HEK293 (cell line): ENCODE measurements around the gene GORAB.

Source experiments
- CTCF ChIA-PET: fragments of 350-600 bp; formaldehyde crosslinking; extraction: SDS; loops from one replicate; lab custom pipeline; 2021; ENCODE audit warnings: antibody characterized with exemption; lab: Yijun Ruan, JAX
- POLR2A ChIA-PET: fragments of 300-600 bp; formaldehyde crosslinking; extraction: SDS; loops from one replicate; lab custom pipeline; 2020; ENCODE audit warnings: antibody characterized with exemption, inconsistent platforms; lab: Yijun Ruan, JAX
- H3K27ac ChIP-seq: fragments of 200-500 bp; sonication (Bioruptor generic); 2 replicates; pipeline ENCODE4 v1.5.1; 2014; ENCODE audit warnings: low read depth, low read length, control low read depth, inconsistent platforms; ENCODE audit errors: extremely low read depth
- H3K36me3 ChIP-seq, 2 experiments: fragments of 200-500 bp in 1 of 2; sonication (Bioruptor generic) in 1 of 2; 1 replicate in 1 of 2; 2 replicates in 1 of 2; pipeline ENCODE4 v1.5.1; 2014 to 2017; ENCODE audit warnings: inconsistent platforms in 2 of 2, low read length in 2 of 2; ENCODE audit not compliant: control insufficient read depth in 2 of 2, insufficient read depth in 1 of 2
- H3K4me1 ChIP-seq: fragments of 200-500 bp; sonication (Bioruptor generic); 2 replicates; pipeline ENCODE4 v1.5.1; 2014; ENCODE audit warnings: mild to moderate bottlenecking, low read length, inconsistent platforms; ENCODE audit not compliant: control insufficient read depth, insufficient read depth
- H3K4me3 ChIP-seq: 2 replicates; pipeline ENCODE4 v1.5.1; 2011; ENCODE audit warnings: low read depth, mild to moderate bottlenecking, control low read depth, low read length, moderate library complexity
- H3K9me3 ChIP-seq: fragments of 200-500 bp; sonication (Bioruptor generic); 2 replicates; pipeline ENCODE4 v1.5.1; 2014; ENCODE audit warnings: low read depth, low read length, inconsistent platforms; ENCODE audit not compliant: control insufficient read depth, insufficient read depth
- CTCF ChIP-seq: fragments of 450-650 bp; formaldehyde crosslinking; IDR thresholded peaks from 2 replicates; pipeline ENCODE4 v1.5.1; 2016; ENCODE audit warnings: missing biosample characterization, missing genetic modification characterization
- GFI1B ChIP-seq: fragments of 450-650 bp; formaldehyde crosslinking; IDR thresholded peaks from 2 replicates; pipeline ENCODE4 v1.5.1; 2016; ENCODE audit warnings: missing biosample characterization, missing genetic modification characterization
- GLI2 ChIP-seq: fragments of 450-650 bp; formaldehyde crosslinking; IDR thresholded peaks from 2 replicates; pipeline ENCODE4; 2017; ENCODE audit warnings: missing biosample characterization, missing genetic modification characterization, low read depth, borderline replicate concordance
- KLF7 ChIP-seq: fragments of 450-650 bp; formaldehyde crosslinking; IDR thresholded peaks from 2 replicates; pipeline ENCODE4 v1.5.1; 2016; ENCODE audit warnings: missing biosample characterization, missing genetic modification characterization, borderline replicate concordance
- PRDM10 ChIP-seq: fragments of 450-650 bp; formaldehyde crosslinking; IDR thresholded peaks from 2 replicates; pipeline ENCODE4 v1.5.1; 2016; ENCODE audit warnings: missing biosample characterization, missing genetic modification characterization
- SCRT1 ChIP-seq: fragments of 450-650 bp; formaldehyde crosslinking; IDR thresholded peaks from 2 replicates; pipeline ENCODE4 v1.5.1; 2016; ENCODE audit warnings: missing biosample characterization, missing genetic modification characterization, borderline replicate concordance
- SP7 ChIP-seq: fragments of 450-650 bp; formaldehyde crosslinking; IDR thresholded peaks from 2 replicates; pipeline ENCODE4 v1.5.1; 2016; ENCODE audit warnings: missing biosample characterization, missing genetic modification characterization
- TCF7L2 ChIP-seq: IDR thresholded peaks from 2 replicates; pipeline ENCODE4 v1.6.1; 2011; ENCODE audit warnings: low read depth, mild to moderate bottlenecking, inconsistent platforms, low read length, moderate library complexity, borderline replicate concordance
- YY1 ChIP-seq: fragments of 450-650 bp; formaldehyde crosslinking; IDR thresholded peaks from 2 replicates; pipeline ENCODE4 v1.5.1; 2018; ENCODE audit warnings: missing biosample characterization, missing genetic modification characterization
- ZNF10 ChIP-seq: fragments of 450-650 bp; formaldehyde crosslinking; IDR thresholded peaks from 2 replicates; pipeline ENCODE4 v1.5.1; 2017; ENCODE audit warnings: missing biosample characterization, missing genetic modification characterization
- ZNF138 ChIP-seq: fragments of 450-650 bp; formaldehyde crosslinking; IDR thresholded peaks from 2 replicates; pipeline ENCODE4 v1.5.1; 2016; ENCODE audit warnings: missing biosample characterization, missing genetic modification characterization, borderline replicate concordance
- ZNF148 ChIP-seq: fragments of 450-650 bp; formaldehyde crosslinking; IDR thresholded peaks from 2 replicates; pipeline ENCODE4 v1.5.0; 2017; ENCODE audit warnings: missing biosample characterization, missing genetic modification characterization, borderline replicate concordance
- ZNF174 ChIP-seq: fragments of 450-650 bp; formaldehyde crosslinking; IDR thresholded peaks from 2 replicates; pipeline ENCODE4 v1.5.0; 2017; ENCODE audit warnings: missing biosample characterization, mild to moderate bottlenecking, missing genetic modification characterization
- ZNF175 ChIP-seq: fragments of 450-650 bp; formaldehyde crosslinking; IDR thresholded peaks from 2 replicates; pipeline ENCODE4 v1.5.1; 2016; ENCODE audit warnings: missing biosample characterization, missing genetic modification characterization
- ZNF324 ChIP-seq: fragments of 450-650 bp; formaldehyde crosslinking; IDR thresholded peaks from 2 replicates; pipeline ENCODE4 v1.5.1; 2016; ENCODE audit warnings: missing biosample characterization, missing genetic modification characterization
- ZNF398 ChIP-seq: fragments of 450-650 bp; formaldehyde crosslinking; IDR thresholded peaks from 2 replicates; pipeline ENCODE4 v1.5.1; 2017; ENCODE audit warnings: missing biosample characterization, missing genetic modification characterization
- ZNF404 ChIP-seq: fragments of 450-650 bp; formaldehyde crosslinking; IDR thresholded peaks from 2 replicates; pipeline ENCODE4 v1.5.1; 2017; ENCODE audit warnings: missing biosample characterization, missing genetic modification characterization
- ZNF48 ChIP-seq: fragments of 450-650 bp; formaldehyde crosslinking; IDR thresholded peaks from 2 replicates; pipeline ENCODE4 v1.5.1; 2016; ENCODE audit warnings: missing biosample characterization, missing genetic modification characterization
- ZNF549 ChIP-seq: fragments of 450-650 bp; IDR thresholded peaks from 2 replicates; pipeline ENCODE4 v1.5.1; 2018; ENCODE audit warnings: missing biosample characterization, missing genetic modification characterization, mild to moderate bottlenecking, inconsistent platforms, moderate library complexity
- ZNF664 ChIP-seq: fragments of 450-650 bp; formaldehyde crosslinking; IDR thresholded peaks from 2 replicates; pipeline ENCODE4 v1.5.1; 2016; ENCODE audit warnings: missing biosample characterization, missing genetic modification characterization
- ZNF670 ChIP-seq: fragments of 450-650 bp; formaldehyde crosslinking; IDR thresholded peaks from 2 replicates; pipeline ENCODE4 v1.5.1; 2016; ENCODE audit warnings: missing biosample characterization, missing genetic modification characterization, low read depth
- ZSCAN4 ChIP-seq: fragments of 450-650 bp; formaldehyde crosslinking; IDR thresholded peaks from 2 replicates; pipeline ENCODE4 v1.5.1; 2017; ENCODE audit warnings: missing biosample characterization, missing genetic modification characterization

Gene GORAB

GRCh38 chr1:170586321-170587252 lies 54.6 kb downstream of the GORAB start:
- peaks cover 1% of the 10 kb centered on the region; the same call in 1 of the 2 replicates for H3K4me1 ChIP-seq
- no peaks in the 10 kb centered on the region for H3K36me3 ChIP-seq
- H3K4me3 ChIP-seq = no peak overlapping the region
- CTCF ChIA-PET = no interaction called here
- H3K27ac ChIP-seq = no peak overlapping the region
- POLR2A ChIA-PET = no interaction called here
- H3K9me3 ChIP-seq = no peaks in the 10 kb centered on the region
- TF ChIP-seq ZSCAN4 = peak; percentile 37
- no peak for TF ChIP-seq ZNF138
- no peak for TF ChIP-seq ZNF549
- TF ChIP-seq ZNF174 (tag by site-specific recombination) = no peak

- TF ChIP-seq ZNF148 (tag by site-specific recombination) = no peak
- no peak for TF ChIP-seq ZNF324 (tag by site-specific recombination)
- no peak for TF ChIP-seq ZNF670 (tag by site-specific recombination)
- TF ChIP-seq CTCF = no peak
- no peak for TF ChIP-seq ZNF48 (tag by site-specific recombination)
- no peak for TF ChIP-seq YY1 (tag by site-specific recombination)
- TF ChIP-seq ZNF175 (tag by site-specific recombination) = no peak
- TF ChIP-seq ZNF664 (tag by site-specific recombination) = no peak
- no peak for TF ChIP-seq SP7 (tag by site-specific recombination)
- TF ChIP-seq ZNF404 = no peak
- TF ChIP-seq ZNF398 (tag by site-specific recombination) = no peak
- TF ChIP-seq SCRT1 (tag by site-specific recombination) = no peak
- TF ChIP-seq GLI2 (tag by site-specific recombination) = no peak
- no peak for TF ChIP-seq TCF7L2
- no peak for TF ChIP-seq GFI1B (tag by site-specific recombination)
- no peak for TF ChIP-seq KLF7 (tag by site-specific recombination)
- no peak for TF ChIP-seq PRDM10
- TF ChIP-seq ZNF10 (tag by site-specific recombination) = no peak
- TF ChIP-seq, all 188 proteins: peak for 0
- peaks cover 8% of the 10 kb centered on the region for H3K4me1 ChIP-seq
- no peak overlapping the region for H3K27ac ChIP-seq
- ChIA-PET CTCF (no interaction called here), POLR2A (no interaction called here)
- no peak overlapping the region for H3K4me3 ChIP-seq
- no peaks in the 10 kb centered on the region for H3K36me3 ChIP-seq
- no peaks in the 10 kb centered on the region for H3K9me3 ChIP-seq
Measured at GRCh38 chr1:170587253-170587593, 55.3 kb downstream of the GORAB start.
